GM18909 (cell line): ENCODE data around the gene TRIM64C.
"Not testable (repeated sequence)": the region's sequence is repeated elsewhere in the genome, so short reads cannot be mapped to it uniquely, and the experiment has no call there.

Experiments
- ATAC-seq: cut with Tn5 transposase; IDR thresholded peaks from one replicate; pipeline ENCODE4 v1.9.1; 2021; ENCODE audit warnings: mild to moderate bottlenecking; ENCODE audit not compliant: unreplicated experiment, poor library complexity

The TRIM64C gene

GRCh38 chr11:49059012-49059411 is at the start of gene TRIM64C:
TRIM64C (minus strand) TSS chr11:49059112; CDS start chr11:49059112, 0 bp downstream.
- not testable (repeated sequence) for ATAC-seq

GRCh38 chr11:49102356-49102755 is 43.4 kb upstream of the TRIM64C start:
- not testable (repeated sequence) for ATAC-seq

GRCh38 chr11:49069897-49070296 is 11.0 kb upstream of the TRIM64C start:
- not testable (repeated sequence) for ATAC-seq

- ATAC-seq = not testable (repeated sequence)
These were observed 9.1 kb downstream of the TRIM64C start for GRCh38 chr11:49049821-49050220.

- not testable (repeated sequence) for ATAC-seq
These were observed 10.7 kb downstream of the TRIM64C start for GRCh38 chr11:49048229-49048628.

- not testable (repeated sequence) for ATAC-seq
These were observed 30.4 kb downstream of the TRIM64C start, which contains the start of gene TRIM49B for GRCh38 chr11:49028523-49028922. TRIM49B (plus strand) TSS chr11:49028823; CDS start chr11:49031600, 2,777 bp downstream.
